Retina (tissue), 1 donor: Measurements from ENCODE around the gene CCL3.
"Not testable (repeated sequence)": the region's sequence is repeated elsewhere in the genome, so short reads cannot be mapped to it uniquely, and the experiment has no call there.

Experiments
- DNase-seq: peaks from one replicate; pipeline ENCODE4 v3.0.0-alpha.2; 2016

Gene CCL3

DNA sequence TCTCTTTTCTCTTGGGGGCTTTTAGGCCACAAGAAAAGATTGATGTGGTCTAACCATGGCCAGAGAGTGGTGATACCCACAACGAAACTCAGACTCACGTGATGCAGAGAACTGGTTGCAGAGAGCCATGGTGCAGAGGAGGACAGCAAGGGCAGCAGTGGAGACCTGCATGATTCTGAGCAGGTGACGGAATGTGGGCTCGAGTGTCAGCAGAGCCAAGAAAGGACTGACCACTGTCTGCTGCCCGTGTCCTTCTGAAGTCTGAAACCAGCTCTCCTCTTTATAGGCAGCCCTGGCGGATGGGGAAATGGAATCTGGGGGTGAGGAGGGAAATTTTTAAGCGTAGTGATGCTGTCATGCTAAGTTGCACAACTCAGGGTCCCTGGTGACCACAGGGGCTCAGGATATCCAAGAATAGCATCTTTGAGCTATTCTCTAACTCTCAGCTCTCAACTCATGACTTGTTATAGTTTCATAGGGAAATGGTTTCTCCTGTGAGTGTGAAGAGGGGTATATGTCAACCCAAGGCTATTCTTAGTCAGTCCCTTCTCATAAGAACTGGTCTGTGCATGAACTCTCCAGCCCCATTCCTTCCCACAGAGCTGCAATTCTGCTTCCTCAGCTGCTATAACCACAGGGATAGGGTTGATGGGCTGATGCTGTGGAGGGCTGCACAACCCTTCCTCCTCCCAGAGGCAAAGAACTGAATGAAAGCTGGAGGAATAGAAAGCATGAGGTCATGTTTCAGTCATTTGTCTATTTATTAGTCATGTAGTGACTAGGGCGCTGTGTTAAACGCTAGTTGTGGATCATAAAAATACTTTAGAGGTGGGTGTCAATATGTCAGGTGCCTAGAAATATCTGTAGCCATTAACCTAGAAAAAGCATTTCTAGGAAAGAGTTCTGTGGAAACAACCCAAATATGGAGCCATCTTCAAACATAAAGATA, at the start of gene CCL3:
CCL3 (minus strand) TSS at position 256 of the 949 bp plus-strand sequence; CDS start at position 171, 85 bp downstream.
- DNase-seq = no peak

DNA sequence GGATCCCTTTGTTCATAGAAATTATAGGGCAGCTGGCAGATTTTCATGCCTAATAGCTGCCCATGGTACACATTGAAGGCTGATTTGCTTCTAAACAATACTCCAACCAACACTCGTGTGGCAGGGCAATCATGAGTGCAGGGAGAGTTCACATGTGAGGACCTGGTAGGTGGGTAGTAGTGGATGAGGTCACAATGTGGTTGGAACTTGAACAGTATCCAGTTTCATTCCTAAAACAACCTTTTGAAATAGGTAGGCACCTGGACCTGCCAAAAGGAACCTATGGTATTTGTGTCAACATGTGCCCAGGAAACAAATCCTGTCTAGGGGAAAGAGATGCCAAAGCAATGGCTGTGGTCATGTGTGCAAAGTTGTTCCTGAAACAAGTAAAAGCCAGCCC, 46.5 kb upstream of the CCL3 start:
- DNase-seq = no peak

DNA sequence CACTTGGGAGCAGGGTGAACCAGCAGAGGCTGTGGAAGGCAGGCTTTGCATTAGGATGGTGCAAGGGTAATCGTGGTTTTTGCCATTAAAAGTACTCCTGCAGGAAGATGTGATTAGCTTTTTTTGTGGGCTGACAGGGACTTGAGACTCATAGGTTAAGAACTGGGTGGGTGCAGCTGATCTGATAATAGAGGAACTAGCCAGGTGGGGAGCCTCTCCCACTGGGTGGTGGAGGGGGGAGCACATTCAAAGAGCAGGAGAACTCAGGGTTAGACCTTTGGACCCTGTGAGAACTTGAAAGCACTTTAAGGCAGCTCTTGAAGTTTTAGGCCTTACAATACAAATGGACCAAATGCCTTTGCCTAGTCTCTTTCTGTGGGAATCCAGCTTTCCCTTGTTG, 46.1 kb upstream of the CCL3 start:
- DNase-seq = no peak

DNA sequence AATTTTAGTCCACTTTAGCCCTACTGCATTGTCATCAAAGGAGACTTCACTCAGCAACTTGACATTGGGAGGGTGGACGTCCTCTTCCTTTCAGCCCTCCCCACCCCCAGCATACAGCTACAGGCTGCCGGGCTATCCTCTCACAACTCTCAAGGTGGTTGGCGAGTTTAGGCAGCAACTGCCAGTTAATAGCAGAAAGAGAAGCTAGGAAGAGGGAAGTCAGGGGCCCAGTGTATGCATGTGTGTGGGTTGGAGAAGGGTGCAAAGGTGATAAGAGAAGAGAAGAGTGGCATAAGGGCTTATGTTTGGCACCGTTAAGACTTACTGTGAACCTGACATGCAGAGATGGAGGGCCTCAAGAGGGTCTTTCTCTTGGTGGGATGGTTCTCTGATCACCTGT, 45.5 kb upstream of the CCL3 start:
- no peak for DNase-seq

DNA sequence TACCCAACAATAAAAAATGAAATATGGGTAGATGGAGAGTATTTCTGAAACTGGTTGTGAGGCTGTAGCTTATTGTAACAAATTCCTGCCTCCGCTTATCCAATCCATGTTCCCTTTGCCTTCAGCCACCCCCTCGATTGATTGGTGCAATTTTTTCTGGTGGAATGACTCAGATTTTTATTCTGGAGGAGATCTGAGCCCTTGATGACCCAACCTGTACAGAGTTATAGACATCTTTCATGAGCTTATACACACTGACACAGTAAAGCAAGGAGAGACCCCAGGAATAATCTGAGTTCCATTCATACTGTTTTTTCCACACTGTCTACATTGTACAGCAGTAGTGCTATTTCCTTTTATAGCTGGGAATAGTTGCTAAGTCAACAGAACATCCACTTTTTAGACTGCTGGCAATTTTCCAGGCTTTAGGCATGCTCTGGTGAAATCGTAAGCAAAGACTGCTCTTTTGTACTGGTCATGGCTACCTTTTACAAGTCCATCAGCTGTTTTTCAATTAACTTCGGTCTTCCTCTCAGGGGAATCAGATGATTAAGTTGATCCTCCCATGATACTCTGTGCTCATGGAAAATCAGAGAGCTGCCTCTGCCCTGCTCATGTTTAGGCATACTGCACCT, 43.8 kb upstream of the CCL3 start:
- no peak for DNase-seq

DNA sequence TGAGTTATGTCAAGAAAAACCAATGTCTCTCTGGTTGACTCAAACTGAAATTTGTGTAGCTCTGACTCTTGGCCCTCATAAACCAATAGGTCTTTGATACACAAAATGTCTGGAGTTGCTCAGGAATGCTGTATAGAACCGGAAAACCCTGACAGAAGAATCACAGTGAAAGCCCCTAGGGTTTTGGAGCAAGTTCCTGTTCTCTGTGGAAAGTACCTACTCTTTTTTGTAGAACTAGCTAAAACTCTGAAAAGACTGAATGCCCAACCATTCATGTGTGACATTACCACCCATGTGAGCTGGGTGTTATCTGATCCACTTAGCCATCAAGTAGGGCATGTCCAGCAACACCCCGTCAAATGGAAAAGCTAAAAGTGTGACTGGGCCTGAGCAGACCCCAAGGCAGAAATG, 42.5 kb upstream of the CCL3 start:
- DNase-seq = no peak

DNA sequence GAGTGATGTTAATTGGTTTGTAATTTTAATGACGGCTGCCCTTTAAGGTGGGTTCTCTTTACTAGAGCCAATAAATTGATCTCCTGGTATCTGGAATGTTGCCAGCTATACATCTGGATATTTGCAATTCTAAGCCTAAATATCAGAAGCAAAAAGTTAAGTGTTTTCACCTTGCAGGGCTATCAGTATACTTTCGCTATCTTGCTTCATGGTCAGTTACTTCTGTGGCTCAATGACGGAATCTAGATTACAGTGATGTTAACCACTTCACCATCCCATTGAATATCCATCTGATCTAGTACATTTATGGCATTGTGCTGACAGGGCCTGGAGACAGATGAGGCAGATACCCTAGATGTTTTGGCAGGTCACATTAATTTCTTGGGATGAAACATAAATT, 42.0 kb upstream of the CCL3 start:
- DNase-seq = no peak

DNA sequence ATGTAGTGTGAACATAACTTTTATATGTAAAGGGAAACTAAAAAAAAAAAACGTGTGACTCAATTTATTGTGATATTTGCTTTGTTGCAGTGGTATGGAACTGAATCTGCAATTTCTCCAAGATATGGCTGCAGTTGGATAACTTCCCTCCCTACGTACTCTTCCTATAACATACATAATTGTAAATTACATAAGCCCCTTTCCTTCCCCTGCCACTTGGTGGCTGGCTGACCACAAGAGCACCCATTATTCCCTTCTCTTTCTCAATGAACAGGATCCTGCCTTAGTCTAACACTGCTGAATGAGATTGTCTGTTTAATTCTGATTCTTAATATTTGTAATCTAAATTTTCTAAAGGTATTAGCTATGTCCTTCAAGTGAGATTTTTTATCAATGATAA, 41.5 kb upstream of the CCL3 start:
- no peak for DNase-seq

DNA sequence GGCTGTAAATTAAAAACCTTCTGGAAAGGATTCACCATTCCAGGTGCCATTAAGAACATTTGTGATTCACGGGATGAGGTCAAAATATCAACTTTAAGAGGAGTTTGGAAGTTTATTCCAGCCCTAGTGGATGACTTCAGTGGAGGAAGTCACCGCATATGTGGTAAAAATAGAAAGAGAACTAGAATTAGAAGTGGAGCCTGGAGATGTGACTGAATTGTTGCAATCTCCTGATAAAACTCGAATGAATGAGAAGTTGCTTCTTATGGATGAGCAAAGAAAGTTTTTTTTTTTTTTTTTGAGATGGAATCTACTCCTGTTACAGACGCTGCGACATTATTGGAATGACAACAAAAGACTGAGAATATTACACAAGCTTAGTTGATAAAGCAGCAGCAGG, 40.4 kb upstream of the CCL3 start:
- no peak for DNase-seq

DNA sequence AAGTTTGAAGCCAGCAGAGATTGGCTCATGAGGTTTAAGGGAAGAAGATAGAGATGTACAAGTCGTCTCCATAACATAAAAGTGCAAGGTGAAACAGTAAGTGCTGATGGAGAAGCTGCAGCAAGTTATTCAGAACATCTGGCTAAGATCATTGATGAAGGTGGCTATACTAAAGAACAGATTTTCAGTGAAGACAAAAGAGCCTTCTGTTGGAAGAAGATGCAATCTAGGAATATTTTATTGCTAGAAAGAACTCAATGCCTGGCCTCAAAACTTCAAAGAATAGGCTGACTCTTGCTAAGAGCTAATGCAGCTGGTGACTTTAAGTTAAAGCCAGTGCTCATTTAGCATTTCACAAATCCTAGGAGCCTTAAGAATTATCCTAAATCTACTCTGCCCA, 39.7 kb upstream of the CCL3 start:
- DNase-seq = no peak

DNA sequence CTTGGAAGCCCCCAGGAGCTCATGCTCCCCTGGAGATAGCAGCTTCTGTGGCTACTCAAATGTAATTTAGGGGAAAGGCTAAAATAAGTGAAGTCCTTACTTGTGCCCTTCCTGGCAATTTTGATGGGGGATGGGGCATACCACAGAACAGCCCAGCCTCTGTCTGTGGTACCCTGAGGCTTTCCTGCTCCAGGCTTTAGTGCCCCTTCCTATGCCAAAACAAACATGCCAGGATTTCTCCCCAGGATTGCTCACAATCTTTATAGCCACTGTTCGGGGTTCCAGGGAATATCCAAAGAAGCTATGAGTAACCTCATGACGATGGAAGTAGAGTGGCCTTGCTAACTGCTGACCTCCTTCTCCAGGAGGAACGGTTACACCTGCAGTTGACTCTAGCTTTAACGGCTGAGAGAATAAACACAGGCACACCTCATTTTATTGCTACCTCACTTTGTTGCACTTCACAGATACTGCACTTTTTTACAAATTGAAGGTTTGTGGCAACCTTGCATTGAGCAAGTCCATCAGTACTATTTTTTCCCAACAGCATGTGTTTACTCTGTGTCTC, 38.6 kb upstream of the CCL3 start:
- DNase-seq = no peak

DNA sequence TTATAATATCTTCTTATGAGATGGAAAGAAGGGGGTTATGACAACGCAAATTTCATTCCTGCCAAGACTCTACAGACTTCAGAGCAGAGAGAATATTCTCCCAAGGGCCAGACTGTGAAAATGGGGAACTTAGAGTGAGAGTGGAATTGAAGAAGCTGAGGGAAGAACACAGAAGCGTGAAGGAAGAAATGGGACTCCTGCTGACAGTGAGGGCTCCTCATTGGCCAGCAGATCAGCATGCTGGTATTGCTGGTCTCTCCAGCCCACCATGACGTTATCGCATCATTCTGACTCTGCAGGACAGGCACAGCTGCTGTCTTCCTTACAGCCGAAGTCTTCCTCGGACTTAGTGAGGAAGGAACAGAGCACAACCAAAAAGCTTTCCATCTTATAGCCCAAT, 38.0 kb upstream of the CCL3 start:
- DNase-seq = no peak

DNA sequence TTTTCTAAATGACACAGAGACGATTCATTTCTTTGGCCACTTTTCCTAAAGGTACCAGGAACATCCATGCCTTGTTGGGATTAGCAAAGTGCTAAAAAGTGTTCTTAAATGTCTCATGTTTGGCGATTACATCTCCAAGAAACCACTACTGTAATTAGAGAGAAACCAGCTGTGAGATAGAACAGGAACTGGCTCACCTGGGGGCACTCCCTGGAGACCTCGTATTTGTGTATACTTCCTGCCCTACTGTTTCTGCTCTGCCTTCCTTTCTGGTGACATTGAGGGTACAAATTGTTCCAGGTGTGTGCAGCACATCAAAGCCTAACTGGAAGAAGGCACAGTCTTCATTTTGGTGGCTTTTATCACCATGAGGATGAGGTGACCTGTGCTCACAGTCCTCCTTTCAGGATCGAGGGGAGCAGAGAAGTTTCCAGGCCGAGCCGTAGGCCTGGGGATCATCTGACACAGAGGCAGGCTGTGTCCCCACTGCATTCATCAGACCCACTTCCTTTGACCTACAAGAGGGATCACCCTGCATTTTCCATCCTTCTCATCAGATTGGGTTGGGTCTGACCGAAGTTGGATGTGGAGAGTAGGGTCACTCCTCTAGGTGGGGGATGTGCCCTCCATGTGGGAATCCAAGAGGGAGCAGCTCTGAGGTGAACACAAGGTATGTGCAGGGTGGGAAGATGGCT, 37.4 kb upstream of the CCL3 start:
- no peak for DNase-seq

DNA sequence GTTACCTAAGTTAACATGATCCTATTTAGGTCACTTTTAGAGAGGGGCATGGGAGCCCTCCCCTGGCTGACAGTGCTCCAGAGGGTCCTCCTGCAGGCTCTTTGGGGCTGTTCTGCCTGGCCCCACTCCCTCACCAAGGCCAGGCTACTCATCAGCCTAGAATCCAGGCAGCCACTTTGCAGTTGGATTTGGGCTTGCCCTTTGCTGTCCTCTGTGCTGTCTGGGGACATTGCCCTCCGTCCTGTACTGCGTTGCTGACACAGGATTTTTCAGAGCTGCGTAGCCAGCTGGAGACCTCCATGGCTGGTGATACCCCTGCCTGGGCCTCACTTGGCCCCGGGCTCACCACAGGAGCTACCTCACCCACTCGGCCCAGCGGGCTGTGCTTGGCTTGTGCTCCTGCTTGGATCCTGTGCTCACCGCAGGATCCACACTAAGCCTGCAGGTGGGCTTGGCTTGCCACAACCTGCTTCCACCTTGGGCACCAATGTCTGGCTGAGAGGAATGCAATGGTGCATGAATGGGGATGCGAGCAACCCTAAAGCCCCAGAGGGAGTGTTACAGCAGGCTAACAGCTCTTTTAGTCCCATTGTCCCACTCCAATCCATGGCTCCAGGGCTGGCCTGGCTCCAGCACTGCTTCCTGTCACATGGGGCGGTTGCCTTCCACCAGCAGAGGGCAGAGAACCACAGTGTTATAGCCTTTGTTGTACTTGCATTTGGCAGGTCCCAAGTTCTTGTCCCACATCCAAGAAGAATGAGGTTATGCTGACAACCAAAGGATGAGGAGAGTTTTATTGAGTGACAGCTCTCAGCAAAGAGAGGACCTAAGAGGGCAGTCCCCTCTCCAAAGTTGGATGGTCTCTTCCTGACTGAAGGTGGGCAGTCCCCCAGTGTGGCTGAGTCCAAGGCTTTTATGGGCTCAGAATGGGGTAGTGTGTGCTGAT, 35.2 kb upstream of the CCL3 start:
- no peak for DNase-seq

DNA sequence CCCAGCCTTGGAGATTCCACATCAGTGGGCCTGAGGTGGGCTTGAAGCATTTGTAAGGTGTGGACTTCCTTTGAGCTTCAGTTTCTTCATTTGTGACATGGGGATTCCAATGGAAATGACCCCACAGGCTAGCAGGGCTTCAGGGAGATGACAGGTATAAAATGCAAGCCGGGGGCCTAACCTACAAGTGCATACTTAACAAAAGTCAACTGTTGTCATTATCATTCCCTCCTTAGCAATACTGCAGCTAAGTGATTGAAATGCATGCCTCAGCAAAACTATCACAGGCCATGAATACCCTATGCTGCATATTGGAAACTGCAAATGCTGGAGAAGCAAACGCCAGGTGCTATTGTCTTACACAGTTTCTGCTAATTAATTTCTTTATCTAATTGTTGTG, 33.5 kb upstream of the CCL3 start:
- DNase-seq = no peak

DNA sequence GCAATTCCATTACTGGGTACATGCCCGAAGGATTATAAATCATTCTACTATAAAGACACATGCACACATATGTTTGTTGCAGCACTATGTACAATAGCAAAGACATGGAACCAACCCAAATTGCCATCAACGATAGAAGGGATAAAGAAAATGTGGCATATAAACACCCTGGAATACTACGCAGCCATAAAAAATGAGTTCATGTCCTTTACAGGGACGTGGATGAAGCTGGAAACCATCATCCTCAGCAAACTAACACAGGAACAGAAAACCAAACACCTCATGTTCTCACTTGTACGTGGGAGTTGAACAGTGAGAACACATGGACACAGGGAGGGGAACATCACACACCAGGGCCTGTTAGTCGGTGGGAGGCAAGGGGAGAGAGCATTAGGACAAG, 31.2 kb upstream of the CCL3 start:
- not testable (repeated sequence) for DNase-seq

DNA sequence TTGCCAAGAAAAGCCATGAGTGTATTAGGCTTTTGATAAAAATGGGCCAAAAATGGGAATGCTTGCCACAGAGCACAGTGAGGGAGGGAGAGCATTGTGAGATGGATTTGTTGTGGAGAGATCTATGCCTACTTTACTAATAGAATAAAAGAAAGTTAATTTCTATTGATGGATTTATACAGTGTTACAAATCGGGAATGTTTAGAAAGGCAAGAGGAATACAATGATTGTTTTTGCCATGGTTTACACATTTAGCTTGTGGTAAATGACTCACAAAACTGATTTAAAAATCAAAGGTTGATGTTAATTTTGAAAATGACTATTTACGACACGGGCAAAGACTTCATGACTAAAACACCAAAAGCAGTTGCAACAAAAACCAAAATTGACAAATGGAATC, 30.3 kb upstream of the CCL3 start:
- DNase-seq = no peak

DNA sequence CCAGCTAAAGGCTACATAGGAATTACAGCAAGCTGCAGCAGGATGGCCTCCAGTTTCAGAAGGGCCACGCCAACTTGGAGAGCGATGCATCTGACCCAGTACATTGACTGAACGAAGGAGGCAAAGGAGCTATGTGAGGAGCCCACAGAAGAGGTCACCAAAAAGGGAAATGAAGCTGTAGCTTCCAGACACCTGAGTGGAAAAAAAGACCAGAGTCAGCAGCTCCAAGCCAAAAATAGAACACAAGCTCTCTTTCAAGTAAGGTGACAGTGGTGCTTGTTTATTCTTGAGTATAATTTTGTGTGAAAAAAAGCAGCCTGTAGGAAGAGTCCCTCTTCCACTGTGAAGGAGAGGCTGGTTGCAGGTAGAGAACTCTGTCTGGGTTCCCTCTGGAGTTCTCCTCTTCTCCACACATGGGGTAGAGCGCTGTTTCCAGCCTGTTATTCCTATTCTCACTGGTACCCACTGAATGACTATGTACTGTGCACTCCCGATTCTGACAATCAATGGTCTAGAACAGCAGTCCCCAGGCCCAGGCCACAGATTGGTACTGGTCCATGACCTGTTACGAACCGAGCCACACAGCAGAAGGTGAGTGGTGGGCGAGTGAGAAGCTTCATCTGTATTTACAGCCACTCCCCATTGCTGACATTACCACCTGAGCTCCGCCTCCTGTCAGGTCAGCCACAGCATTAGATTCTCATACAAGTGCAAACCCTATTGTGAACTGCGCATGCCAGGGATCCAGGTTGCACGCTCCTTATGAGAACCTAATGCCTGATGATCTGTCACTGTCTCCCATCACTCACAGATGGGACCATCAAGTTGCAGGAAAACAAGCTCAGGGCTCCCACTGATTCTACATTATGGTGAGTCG, 28.8 kb upstream of the CCL3 start:
- no peak for DNase-seq

DNA sequence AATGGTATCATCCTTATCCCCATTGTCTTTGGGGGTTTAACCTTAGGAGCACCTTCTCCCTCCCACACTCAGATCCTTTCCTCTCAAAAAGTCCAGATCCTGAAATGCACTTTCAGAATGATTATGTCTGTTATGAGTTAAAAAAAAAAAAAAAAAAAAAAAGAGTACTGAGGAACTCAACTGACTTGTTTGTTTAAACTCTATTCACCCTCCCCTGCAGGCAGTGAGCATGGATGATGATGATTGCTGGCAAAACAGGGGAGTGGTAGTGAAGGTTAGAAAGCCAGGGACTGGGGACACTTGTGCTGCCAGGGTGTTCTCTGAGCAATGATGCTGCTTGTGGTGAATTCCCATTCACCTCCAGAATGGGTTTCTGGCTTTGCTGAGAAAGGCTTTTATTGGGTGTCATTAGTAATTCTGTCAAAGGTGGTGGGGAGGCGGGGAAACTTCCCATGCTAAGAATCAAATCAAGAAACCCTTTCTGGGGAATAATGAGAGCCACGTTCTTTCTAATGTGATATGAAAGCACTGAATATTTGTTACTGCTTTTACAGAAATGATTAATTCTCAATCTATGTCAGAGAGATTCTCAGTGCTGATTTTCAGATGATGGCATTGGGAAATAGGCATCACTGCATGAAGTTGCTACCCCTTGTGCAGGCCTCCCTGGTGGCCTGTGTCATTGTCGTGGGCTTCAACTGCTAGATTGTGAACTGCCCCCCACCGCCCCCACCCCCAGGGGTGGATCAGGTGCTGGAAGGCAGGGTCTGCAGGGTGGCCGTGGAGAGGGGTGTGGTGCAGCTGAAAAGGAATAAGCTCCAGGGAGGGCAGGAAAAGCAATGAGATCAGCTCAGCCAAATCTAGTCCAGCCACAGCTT, 27.8 kb upstream of the CCL3 start:
- DNase-seq = no peak

DNA sequence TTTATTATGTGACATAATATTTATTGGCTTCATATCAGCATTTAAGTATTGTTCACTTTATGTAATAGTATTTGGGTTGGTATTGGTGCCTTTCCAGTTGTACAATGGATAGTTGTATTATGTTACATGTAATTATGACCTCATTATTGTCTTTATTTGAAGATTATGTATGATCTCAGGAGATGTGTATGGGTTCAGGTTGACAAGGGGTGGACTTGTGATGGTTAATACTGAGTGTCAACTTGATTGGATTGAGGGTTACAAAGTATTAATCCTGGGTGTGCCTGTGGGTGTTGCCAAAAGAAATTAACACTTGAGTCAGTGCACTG, 25.7 kb upstream of the CCL3 start:
- not testable (repeated sequence) for DNase-seq
